GM12874 (cell line): ENCODE data around the gene HERC5.

Experiments used
- CTCF ChIP-seq: IDR thresholded peaks from 2 replicates; pipeline ENCODE4 v1.5.1; 2011; ENCODE audit warnings: low read depth, mild to moderate bottlenecking, control low read depth, low read length, moderate library complexity; ENCODE audit not compliant: insufficient read depth

The HERC5 gene

DNA sequence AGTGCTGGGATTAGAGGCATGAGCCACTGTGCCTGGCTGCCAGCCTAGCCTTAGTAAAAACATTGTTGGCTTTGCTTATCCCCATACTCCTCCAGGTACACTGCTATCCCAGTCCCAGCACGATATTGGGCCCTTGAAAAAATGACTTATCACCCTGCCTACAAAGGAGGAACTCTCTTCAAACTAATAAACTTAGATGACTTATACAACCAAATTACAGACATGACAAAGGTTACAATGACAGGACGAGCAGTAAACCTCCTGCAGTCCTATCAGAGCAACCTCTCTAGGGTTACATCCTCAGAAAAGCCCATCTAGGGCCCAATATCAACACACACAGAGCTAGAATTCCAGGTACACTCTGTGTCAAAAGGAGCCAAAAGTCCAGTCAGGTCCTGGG lies 5.7 kb upstream of the HERC5 start:
- no peak for TF ChIP-seq CTCF

GRCh38 chr4:88452912-88453311 lies 4.0 kb upstream of the HERC5 start:
- no peak for TF ChIP-seq CTCF

DNA sequence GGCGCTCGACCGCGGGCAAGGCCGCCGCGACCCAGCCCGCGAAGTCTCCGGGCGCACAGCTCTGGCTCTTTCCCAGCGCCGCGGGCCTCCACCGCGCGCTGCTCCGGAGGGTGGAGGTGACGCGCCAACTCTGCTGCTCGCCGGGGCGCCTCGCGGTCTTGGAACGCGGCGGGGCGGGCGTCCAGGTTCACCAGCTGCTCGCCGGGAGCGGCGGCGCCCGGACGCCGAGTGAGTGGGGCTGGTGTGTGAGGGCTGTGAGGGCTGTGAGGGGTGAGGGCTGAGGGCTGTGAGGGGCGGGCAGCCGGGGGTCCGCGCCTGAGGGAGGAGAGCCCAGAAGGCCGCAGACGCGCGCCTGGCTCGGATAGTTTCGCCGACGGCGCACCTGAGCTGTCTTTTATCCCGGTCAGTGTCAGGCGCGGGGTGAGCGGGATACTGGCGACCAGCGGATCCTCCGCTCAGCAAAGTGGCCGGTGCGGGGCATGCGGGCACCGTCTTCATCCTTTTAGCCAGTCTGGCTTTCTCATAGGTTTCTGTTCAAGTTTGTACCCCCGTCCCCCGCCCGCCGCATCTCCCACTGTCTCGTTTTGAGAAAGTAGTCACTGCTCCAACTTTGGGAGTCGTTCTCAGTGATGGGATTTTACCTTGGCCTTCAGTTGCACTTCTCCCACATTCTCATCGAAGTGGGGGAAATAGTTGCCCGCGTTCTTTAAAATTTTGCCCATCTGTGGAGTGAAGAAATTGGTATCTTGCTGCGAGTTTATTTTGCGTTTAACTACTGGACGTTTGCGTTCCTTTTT lies 586 bp downstream of the HERC5 start:
- no peak for TF ChIP-seq CTCF

DNA sequence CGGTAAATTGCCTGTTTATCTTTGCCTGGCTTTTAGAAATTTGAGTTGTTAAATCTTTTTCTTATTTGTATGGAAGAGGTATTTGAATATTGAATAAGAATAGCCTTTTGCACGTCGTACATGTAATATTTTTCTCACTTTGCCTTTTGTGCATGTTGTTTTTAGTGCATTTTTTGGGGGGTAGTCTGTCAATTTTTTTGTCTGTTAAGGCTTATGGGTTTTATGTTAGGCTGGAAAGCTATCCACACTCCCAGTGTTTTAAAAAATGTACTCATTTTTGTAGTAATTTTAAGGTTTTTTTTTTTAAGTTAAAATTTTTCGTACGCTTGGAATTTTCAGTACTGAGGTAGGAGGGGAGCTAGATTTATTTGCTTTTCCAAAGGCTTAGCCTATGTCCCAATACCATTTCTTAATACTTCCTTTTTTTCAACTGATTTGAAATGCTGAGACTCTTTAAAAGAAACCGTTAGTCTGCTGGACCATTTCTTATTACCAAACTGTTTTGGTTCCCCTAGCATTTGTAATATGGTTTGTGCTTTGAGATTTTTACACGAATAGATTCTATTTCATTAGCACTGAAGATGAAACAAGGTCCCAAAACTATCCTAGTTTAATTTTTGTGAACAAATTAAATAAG lies 1.3 kb downstream of the HERC5 start:
- no peak for TF ChIP-seq CTCF

DNA sequence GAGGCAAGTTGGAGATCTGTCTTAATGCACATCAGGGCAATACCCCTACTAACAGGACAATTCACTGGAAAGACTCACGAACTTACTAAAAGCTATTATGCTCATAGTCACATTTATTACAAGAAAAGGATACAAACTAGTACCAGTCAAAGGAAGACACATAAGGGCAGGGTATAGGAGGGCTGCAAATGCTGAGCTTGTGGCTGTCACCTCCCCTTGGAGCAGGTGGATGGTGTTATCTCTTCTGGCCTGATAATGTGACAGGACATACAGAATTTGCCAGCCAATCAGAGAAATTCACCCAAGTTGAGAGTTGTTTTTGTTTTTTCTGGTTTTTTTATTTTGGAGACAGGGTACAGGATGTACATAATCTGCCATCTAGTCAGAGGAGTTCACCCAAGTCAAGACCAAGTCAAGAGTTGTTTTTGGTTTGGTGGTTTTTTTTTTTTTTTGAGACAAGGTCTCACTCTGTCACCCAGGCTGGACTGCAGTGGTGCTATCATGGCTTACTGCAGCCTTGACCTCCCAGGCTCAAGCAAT lies 8.8 kb downstream of the HERC5 start:
- no peak for TF ChIP-seq CTCF

- TF ChIP-seq CTCF, result no peak
These were observed 10.5 kb downstream of the HERC5 start for GRCh38 chr4:88467392-88467791.

GRCh38 chr4:88477229-88477860 lies 20.4 kb downstream of the HERC5 start:
- no peak for TF ChIP-seq CTCF
